H9 (cell line): ENCODE results near the gene SNTG2. TPM values are rescaled to one million over a fixed set of nuclear protein-coding genes. Genes with fewer than 3 reads are reported as not detected.

Experiments
- DNase-seq: peaks from one replicate; pipeline ENCODE4 v3.0.0-alpha.2; 2017
- H2AFZ ChIP-seq: one replicate; pipeline ENCODE4 v1.6.1; 2013; ENCODE audit warnings: mild to moderate bottlenecking, low read length, control low read depth, moderate library complexity
- H2AK5ac ChIP-seq: 2 replicates; pipeline ENCODE4 v1.6.1; 2013; ENCODE audit warnings: low read length, control low read depth, mixed read lengths; ENCODE audit not compliant: insufficient read length
- H2BK120ac ChIP-seq: one replicate; pipeline ENCODE4 v1.6.1; 2013; ENCODE audit warnings: low read depth, mild to moderate bottlenecking, low read length, control low read depth, inconsistent platforms; ENCODE audit not compliant: poor library complexity, severe bottlenecking
- H2BK12ac ChIP-seq: 2 replicates; pipeline ENCODE4 v1.6.1; 2013; ENCODE audit warnings: low read length, control low read depth, mixed read lengths, low read depth; ENCODE audit not compliant: insufficient read length
- H2BK15ac ChIP-seq: 2 replicates; pipeline ENCODE4 v1.6.1; 2013; ENCODE audit warnings: low read depth, low read length, control low read depth
- H2BK20ac ChIP-seq: one replicate; pipeline ENCODE4 v1.6.1; 2013; ENCODE audit warnings: low read depth, mild to moderate bottlenecking, low read length, control low read depth, inconsistent platforms; ENCODE audit not compliant: poor library complexity, severe bottlenecking
- H2BK5ac ChIP-seq: 2 replicates; pipeline ENCODE4 v1.6.1; 2013; ENCODE audit warnings: low read length, control low read depth, mixed read lengths; ENCODE audit not compliant: insufficient read length
- H3K14ac ChIP-seq: 2 replicates; pipeline ENCODE4 v1.6.1; 2013; ENCODE audit warnings: low read length, control low read depth; ENCODE audit not compliant: insufficient read depth
- H3K18ac ChIP-seq: 2 replicates; pipeline ENCODE4 v1.6.1; 2013; ENCODE audit warnings: low read depth, mild to moderate bottlenecking, mixed read lengths, low read length, control low read depth; ENCODE audit not compliant: insufficient read length
- H3K23ac ChIP-seq: 2 replicates; pipeline ENCODE4 v1.6.1; 2013; ENCODE audit warnings: low read length, control low read depth, mixed read lengths, low read depth; ENCODE audit not compliant: insufficient read length
- H3K23me2 ChIP-seq: 2 replicates; pipeline ENCODE4 v1.6.1; 2013; ENCODE audit warnings: low read depth, mild to moderate bottlenecking, mixed read lengths, low read length, control low read depth; ENCODE audit not compliant: insufficient read length, poor library complexity, severe bottlenecking
- H3K27ac ChIP-seq: 2 replicates; pipeline ENCODE4 v1.5.1; 2013; ENCODE audit warnings: low read length, control low read depth, mixed read lengths, low read depth; ENCODE audit not compliant: insufficient read length
- H3K27me3 ChIP-seq: 2 replicates; pipeline ENCODE4 v1.6.1; 2013; ENCODE audit warnings: low read length, control low read depth, inconsistent platforms; ENCODE audit not compliant: insufficient read depth
- H3K4ac ChIP-seq: 2 replicates; pipeline ENCODE4 v1.6.1; 2013; ENCODE audit warnings: low read depth, mild to moderate bottlenecking, control low read depth, inconsistent platforms, low read length, moderate library complexity
- H3K4me1 ChIP-seq: 2 replicates; pipeline ENCODE4 v1.6.1; 2013; ENCODE audit warnings: low read length, control low read depth, inconsistent platforms; ENCODE audit not compliant: insufficient read depth
- H3K4me2 ChIP-seq: 2 replicates; pipeline ENCODE4 v1.6.1; 2013; ENCODE audit warnings: low read length, control low read depth, mixed read lengths; ENCODE audit not compliant: insufficient read length, insufficient read depth
- H3K56ac ChIP-seq: 2 replicates; pipeline ENCODE4 v1.6.1; 2013; ENCODE audit warnings: low read depth, mild to moderate bottlenecking, mixed read lengths, low read length, control low read depth; ENCODE audit not compliant: insufficient read length
- H3K79me1 ChIP-seq: 2 replicates; pipeline ENCODE4 v1.6.1; 2013; ENCODE audit warnings: low read depth, mild to moderate bottlenecking, moderate library complexity, low read length, control low read depth, inconsistent platforms; ENCODE audit not compliant: insufficient read depth, poor library complexity, severe bottlenecking
- H3K79me2 ChIP-seq: 2 replicates; pipeline ENCODE4 v1.6.1; 2013; ENCODE audit warnings: low read length, control low read depth, inconsistent platforms; ENCODE audit not compliant: insufficient read depth
- H3K9ac ChIP-seq: 2 replicates; pipeline ENCODE4 v1.6.1; 2013; ENCODE audit warnings: low read length, control low read depth, mixed read lengths; ENCODE audit not compliant: insufficient read length; ENCODE audit errors: extremely low read depth
- H3K9me3 ChIP-seq: one replicate; pipeline ENCODE4 v1.6.1; 2013; ENCODE audit warnings: low read depth, low read length, inconsistent platforms; ENCODE audit not compliant: control insufficient read depth
- H3T11ph ChIP-seq: one replicate; pipeline ENCODE4 v1.6.1; 2013; ENCODE audit warnings: mild to moderate bottlenecking, low read length, control low read depth, inconsistent platforms
- H4K20me1 ChIP-seq: one replicate; pipeline ENCODE4 v1.6.1; 2013; ENCODE audit not compliant: control insufficient read depth, insufficient read length, insufficient read depth
- H4K5ac ChIP-seq: 2 replicates; pipeline ENCODE4 v1.6.1; 2013; ENCODE audit warnings: low read depth, mild to moderate bottlenecking, mixed read lengths, low read length, control low read depth; ENCODE audit not compliant: insufficient read length
- H4K8ac ChIP-seq: replicated peaks from 2 replicates; pipeline ENCODE4 v1.6.1; 2013; ENCODE audit warnings: low read length, control low read depth, mixed read lengths, low read depth; ENCODE audit not compliant: insufficient read length
- H4K91ac ChIP-seq: 2 replicates; pipeline ENCODE4 v1.6.1; 2013; ENCODE audit warnings: low read depth, mild to moderate bottlenecking, moderate library complexity, mixed read lengths, low read length, control low read depth; ENCODE audit not compliant: insufficient read length
- H3K27ac Mint-ChIP-seq, 3 experiments: 2 replicates in 2 of 3; 3 replicates in 1 of 3; pipeline ENCODE4 v1.8.0; 2020 to 2021; ENCODE audit warnings: mixed read lengths in 3 of 3, mild to moderate bottlenecking in 1 of 3, moderate library complexity in 1 of 3
- H3K27me3 Mint-ChIP-seq: 2 replicates; pipeline ENCODE4 v1.8.0; 2021; ENCODE audit warnings: low read depth, mild to moderate bottlenecking, moderate library complexity, mixed read lengths
- H3K36me3 Mint-ChIP-seq, 3 experiments: 2 replicates in 2 of 3; 3 replicates in 1 of 3; pipeline ENCODE4 v1.8.0; 2020 to 2021; ENCODE audit warnings: low read depth in 3 of 3, mixed read lengths in 3 of 3; ENCODE audit not compliant: insufficient read depth in 1 of 3
- H3K4me1 Mint-ChIP-seq, 2 experiments: 2 replicates each; pipeline ENCODE4 v1.8.0; 2020; ENCODE audit warnings: mixed read lengths in 2 of 2
- H3K4me3 Mint-ChIP-seq, 2 experiments: 2 replicates in 1 of 2; 3 replicates in 1 of 2; pipeline ENCODE4 v1.8.0; 2020 to 2021; ENCODE audit warnings: mild to moderate bottlenecking in 2 of 2, mixed read lengths in 2 of 2, moderate library complexity in 1 of 2
- H3K9me3 Mint-ChIP-seq, 2 experiments: 2 replicates in 1 of 2; 3 replicates in 1 of 2; pipeline ENCODE4 v1.8.0; 2020; ENCODE audit warnings: mild to moderate bottlenecking in 2 of 2, mixed read lengths in 2 of 2, moderate library complexity in 1 of 2
- WGBS: extraction: QIAGEN DNeasy Blood & Tissue Kit; methylation state at CpG from one replicate; pipeline ENCODE4 v1.1.7; 2013; ENCODE audit warnings: missing lambda C conversion rate, low lambda C conversion rate, mixed read lengths; ENCODE audit not compliant: insufficient read length; ENCODE audit errors: extremely low coverage; 5-methylcytosine and 5-hydroxymethylcytosine counted together
- total RNA-seq: library from RNA; stranded (reverse); gene quantifications from 2 replicates; pipeline ENCODE4 v1.2.1, GENCODE V29; 2021
- TF ChIP-seq, protein P1 (sequence below): fragments of 200-600 bp; sonication (generic); conservative IDR thresholded peaks from 3 replicates; pipeline ENCODE4 v1.8.0; 2021; ENCODE audit warnings: antibody characterized with exemption, mild to moderate bottlenecking

Gene SNTG2
- total RNA-seq, 1 experiment from 2014 or later, result 13.2 TPM

DNA sequence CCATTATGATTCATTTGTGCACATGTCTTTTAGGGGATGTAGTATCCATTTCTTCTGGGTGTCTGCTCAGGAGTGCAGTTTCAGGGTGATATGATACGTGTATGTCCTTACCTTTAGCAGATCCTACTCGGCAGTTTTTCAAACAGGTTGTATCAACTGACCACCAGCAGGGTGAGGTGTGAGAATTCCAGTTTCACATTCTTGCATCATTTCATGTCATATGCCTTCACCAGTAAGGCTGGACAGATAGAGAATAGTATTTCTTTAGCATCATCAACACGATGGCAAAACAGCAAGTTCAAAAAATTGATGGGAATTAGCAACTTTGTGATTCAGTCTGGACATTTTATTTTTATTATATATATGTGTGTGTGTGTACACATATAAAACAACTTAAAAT is 232.7 kb downstream of the SNTG2 start:
- H4K8ac ChIP-seq, result no peak overlapping the region
- WGBS, result no CpG with 5 or more reads among the region's 3 CpGs
- no peaks in the 10 kb centered on the region for H3K27me3 ChIP-seq
- H3K9ac ChIP-seq, result no peak overlapping the region
- H3K23ac ChIP-seq, result no peak overlapping the region
- H3K23me2 ChIP-seq, result no peaks in the 10 kb centered on the region
- no peaks in the 10 kb centered on the region; the same call in 1 of the 2 replicates for H3K4me1 ChIP-seq
- H3K27ac ChIP-seq, result no peak overlapping the region
- no peak overlapping the region for H2BK120ac ChIP-seq
- H3K36me3 Mint-ChIP-seq, result peaks cover 38 to 46% (median 39%) of the 10 kb centered on the region in 3 experiments
- no peak overlapping the region for H3K4me2 ChIP-seq
- H3K9me3 ChIP-seq, result peaks cover 6% of the 10 kb centered on the region
- H2AK5ac ChIP-seq, result no peak overlapping the region
- no peak overlapping the region for H2AFZ ChIP-seq
- H3T11ph ChIP-seq, result no peak overlapping the region
- no peak overlapping the region for H4K91ac ChIP-seq
- no peak overlapping the region for H3K56ac ChIP-seq
- H3K9me3 Mint-ChIP-seq, result peaks cover 41 to 46% of the 10 kb centered on the region in 2 experiments
- H3K4me1 Mint-ChIP-seq, result peaks cover 0 to 7% of the 10 kb centered on the region in 2 experiments; a peak in 2 of 4 replicates
- H2BK5ac ChIP-seq, result no peak overlapping the region
- H3K14ac ChIP-seq, result no peak overlapping the region
- no peak overlapping the region for H4K5ac ChIP-seq
- H3K79me1 ChIP-seq, result no peaks in the 10 kb centered on the region
- H2BK12ac ChIP-seq, result no peak overlapping the region
- H2BK15ac ChIP-seq, result no peak overlapping the region
- no peaks in the 10 kb centered on the region for H4K20me1 ChIP-seq
- H3K4ac ChIP-seq, result no peak overlapping the region
- H3K18ac ChIP-seq, result no peak overlapping the region
- no peak overlapping the region for H3K4me3 Mint-ChIP-seq
- no peaks in the 10 kb centered on the region for H3K79me2 ChIP-seq
- no peak overlapping the region for H2BK20ac ChIP-seq
- H3K27me3 Mint-ChIP-seq, result no peaks in the 10 kb centered on the region; the same call in 1 of the 2 replicates
- H3K27ac Mint-ChIP-seq, result no peak overlapping the region
- DNase-seq, result no peak
- TF ChIP-seq, protein P1, sequence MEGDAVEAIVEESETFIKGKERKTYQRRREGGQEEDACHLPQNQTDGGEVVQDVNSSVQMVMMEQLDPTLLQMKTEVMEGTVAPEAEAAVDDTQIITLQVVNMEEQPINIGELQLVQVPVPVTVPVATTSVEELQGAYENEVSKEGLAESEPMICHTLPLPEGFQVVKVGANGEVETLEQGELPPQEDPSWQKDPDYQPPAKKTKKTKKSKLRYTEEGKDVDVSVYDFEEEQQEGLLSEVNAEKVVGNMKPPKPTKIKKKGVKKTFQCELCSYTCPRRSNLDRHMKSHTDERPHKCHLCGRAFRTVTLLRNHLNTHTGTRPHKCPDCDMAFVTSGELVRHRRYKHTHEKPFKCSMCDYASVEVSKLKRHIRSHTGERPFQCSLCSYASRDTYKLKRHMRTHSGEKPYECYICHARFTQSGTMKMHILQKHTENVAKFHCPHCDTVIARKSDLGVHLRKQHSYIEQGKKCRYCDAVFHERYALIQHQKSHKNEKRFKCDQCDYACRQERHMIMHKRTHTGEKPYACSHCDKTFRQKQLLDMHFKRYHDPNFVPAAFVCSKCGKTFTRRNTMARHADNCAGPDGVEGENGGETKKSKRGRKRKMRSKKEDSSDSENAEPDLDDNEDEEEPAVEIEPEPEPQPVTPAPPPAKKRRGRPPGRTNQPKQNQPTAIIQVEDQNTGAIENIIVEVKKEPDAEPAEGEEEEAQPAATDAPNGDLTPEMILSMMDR, result no peak
